Mesenchymal stem cell (in vitro differentiated cells and primary cell): ENCODE measurements around the gene NDST3.
A peak's percentile ranks its signal among the peaks of the same experiment; 100 is the strongest.

Experiments used
- DNase-seq: peaks from one replicate; pipeline ENCODE4 v3.0.0-alpha.2; 2013
- H2AFZ ChIP-seq: one replicate; pipeline ENCODE4 v1.6.1; 2013; ENCODE audit warnings: low read depth, mild to moderate bottlenecking, control low read depth, inconsistent platforms, low read length, moderate library complexity
- H2AK5ac ChIP-seq: 2 replicates; pipeline ENCODE4 v1.6.1; 2013; ENCODE audit warnings: low read length, moderate library complexity, mild to moderate bottlenecking, inconsistent platforms; ENCODE audit not compliant: severe bottlenecking
- H2BK120ac ChIP-seq: one replicate; pipeline ENCODE4 v1.6.1; 2013; ENCODE audit warnings: low read depth, mild to moderate bottlenecking, inconsistent platforms, low read length, moderate library complexity
- H2BK12ac ChIP-seq, 2 experiments: one replicate each; pipeline ENCODE4 v1.6.1; 2013; ENCODE audit warnings: inconsistent platforms in 2 of 2, low read length in 2 of 2, mild to moderate bottlenecking in 2 of 2, moderate library complexity in 2 of 2, control low read depth in 1 of 2
- H2BK15ac ChIP-seq: one replicate; pipeline ENCODE4 v1.6.1; 2013; ENCODE audit warnings: mild to moderate bottlenecking, low read depth, inconsistent platforms; ENCODE audit not compliant: poor library complexity, severe bottlenecking
- H2BK5ac ChIP-seq: 2 replicates; pipeline ENCODE4 v1.6.1; 2013; ENCODE audit warnings: low read depth, mild to moderate bottlenecking, low read length, control low read depth, inconsistent platforms; ENCODE audit not compliant: poor library complexity, severe bottlenecking
- H3K14ac ChIP-seq, 2 experiments: one replicate each; pipeline ENCODE4 v1.6.1; 2013; ENCODE audit warnings: inconsistent platforms in 2 of 2, low read length in 2 of 2, control low read depth in 1 of 2, mild to moderate bottlenecking in 1 of 2, moderate library complexity in 1 of 2
- H3K18ac ChIP-seq, 2 experiments: one replicate each; pipeline ENCODE4 v1.6.1; 2013; ENCODE audit warnings: inconsistent platforms in 2 of 2, low read length in 2 of 2, control low read depth in 1 of 2, low read depth in 1 of 2, mild to moderate bottlenecking in 1 of 2
- H3K23ac ChIP-seq, 2 experiments: one replicate each; pipeline ENCODE4 v1.6.1; 2013; ENCODE audit warnings: inconsistent platforms in 2 of 2, low read length in 2 of 2, mild to moderate bottlenecking in 2 of 2, moderate library complexity in 2 of 2, control low read depth in 1 of 2
- H3K27ac ChIP-seq: 2 replicates; pipeline ENCODE4 v1.5.1; 2013; ENCODE audit warnings: mild to moderate bottlenecking, moderate library complexity, low read length, control low read depth, inconsistent platforms; ENCODE audit not compliant: poor library complexity, severe bottlenecking
- H3K27me3 ChIP-seq, 2 experiments: 2 replicates each; pipeline versions ENCODE4 v1.6.1 to v1.7.0; 2013; ENCODE audit warnings: low read length in 2 of 2, mild to moderate bottlenecking in 2 of 2, moderate library complexity in 2 of 2, control low read depth in 1 of 2, inconsistent platforms in 1 of 2; ENCODE audit not compliant: control insufficient read depth in 1 of 2, insufficient read depth in 1 of 2
- H3K36me3 ChIP-seq, 2 experiments: 2 replicates each; pipeline versions ENCODE4 v1.6.1 to v1.7.0; 2013; ENCODE audit warnings: low read length in 2 of 2, control low read depth in 1 of 2, inconsistent platforms in 1 of 2, low read depth in 1 of 2, mild to moderate bottlenecking in 1 of 2; ENCODE audit not compliant: insufficient read depth in 2 of 2, control insufficient read depth in 1 of 2
- H3K4ac ChIP-seq, 2 experiments: one replicate each; pipeline ENCODE4 v1.6.1; 2013; ENCODE audit warnings: inconsistent platforms in 2 of 2, low read length in 2 of 2, mild to moderate bottlenecking in 2 of 2, moderate library complexity in 2 of 2, control low read depth in 1 of 2, low read depth in 1 of 2
- H3K4me1 ChIP-seq: 2 replicates; pipeline ENCODE4 v1.6.1; 2013; ENCODE audit warnings: low read depth, low read length, control low read depth; ENCODE audit not compliant: control insufficient read depth, insufficient read depth
- H3K4me2 ChIP-seq: 2 replicates; pipeline ENCODE4 v1.6.1; 2013; ENCODE audit warnings: low read length, mild to moderate bottlenecking, inconsistent platforms; ENCODE audit not compliant: poor library complexity, severe bottlenecking
- H3K4me3 ChIP-seq, 2 experiments: 2 replicates each; pipeline versions ENCODE4 v1.5.1 to v1.7.0; 2013; ENCODE audit warnings: low read length in 2 of 2, mild to moderate bottlenecking in 2 of 2, control low read depth in 1 of 2, low read depth in 1 of 2; ENCODE audit not compliant: insufficient read depth in 1 of 2
- H3K79me1 ChIP-seq: replicated peaks from 2 replicates; pipeline ENCODE4 v1.6.1; 2013; ENCODE audit warnings: mild to moderate bottlenecking, control low read depth, low read length, inconsistent platforms; ENCODE audit not compliant: poor library complexity, severe bottlenecking
- H3K9ac ChIP-seq: 2 replicates; pipeline ENCODE4 v1.7.0; 2013; ENCODE audit warnings: mild to moderate bottlenecking, low read length, moderate library complexity
- H3K9me3 ChIP-seq: 2 replicates; pipeline ENCODE4 v1.7.0; 2013; ENCODE audit warnings: mild to moderate bottlenecking, low read length; ENCODE audit not compliant: control insufficient read depth
- H4K8ac ChIP-seq: one replicate; pipeline ENCODE4 v1.6.1; 2013; ENCODE audit warnings: inconsistent platforms, mild to moderate bottlenecking, low read length, moderate library complexity
- H4K91ac ChIP-seq: one replicate; pipeline ENCODE4 v1.6.1; 2013; ENCODE audit warnings: mild to moderate bottlenecking, low read length, inconsistent platforms
- WGBS: methylation state at CpG from one replicate; pipeline ENCODE4 v1.1.7; 2013; ENCODE audit warnings: mixed read lengths; 5-methylcytosine and 5-hydroxymethylcytosine counted together

The NDST3 gene

GRCh38 chr4:118268780-118269179 lies 234.5 kb downstream of the NDST3 start:
- Histone ChIP-seq H2BK120ac (no peak overlapping the region), H2BK5ac (no peak overlapping the region), H3K27ac (no peak overlapping the region), H3K4me2 (no peak overlapping the region), H2BK12ac (no peak overlapping the region), H3K79me1 (no peaks in the 10 kb centered on the region), H3K36me3 (peaks cover 0 to 3% of the 10 kb centered on the region in 2 experiments), H3K4me3 (no peak overlapping the region), H3K23ac (no peak overlapping the region), H3K18ac (no peak overlapping the region), H3K9ac (no peak overlapping the region), H2AFZ (no peak overlapping the region), H3K4ac (no peak overlapping the region), H3K14ac (no peak overlapping the region), H3K4me1 (no peaks in the 10 kb centered on the region), H4K91ac (no peak overlapping the region), H3K27me3 (peaks cover 0 to 22% of the 10 kb centered on the region in 2 experiments), H3K9me3 (no peaks in the 10 kb centered on the region), H2AK5ac (no peak overlapping the region), H4K8ac (no peak overlapping the region), H2BK15ac (no peak overlapping the region)
- 89% methylated on average over 3 of the region's 3 CpGs for WGBS
- no peak for DNase-seq

DNA sequence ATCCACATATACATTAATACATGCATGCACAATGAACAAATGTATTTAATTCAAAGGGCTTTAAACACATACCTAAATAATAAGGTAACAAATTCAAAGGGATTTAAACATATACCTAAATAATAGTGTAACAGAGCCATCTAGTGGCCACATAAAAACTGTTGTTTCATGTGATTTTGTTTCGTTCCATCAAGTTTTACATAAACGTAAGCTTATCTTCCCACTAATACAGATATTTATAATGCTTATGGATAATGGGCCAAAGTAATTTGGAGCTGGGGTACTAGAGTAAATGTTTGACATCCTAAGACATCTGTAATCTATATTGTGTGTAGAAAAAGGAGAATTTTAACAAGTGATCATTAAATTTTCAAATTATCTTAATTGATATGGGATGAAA lies 236.2 kb downstream of the NDST3 start:
- no peak overlapping the region for H3K9ac ChIP-seq
- no peaks in the 10 kb centered on the region for H3K4me1 ChIP-seq
- H3K4me3 ChIP-seq, result no peak overlapping the region
- H2BK15ac ChIP-seq, result no peak overlapping the region
- H3K18ac ChIP-seq, result no peak overlapping the region
- no peak overlapping the region for H2BK120ac ChIP-seq
- no peak overlapping the region for H2BK5ac ChIP-seq
- H2BK12ac ChIP-seq, result no peak overlapping the region
- H3K36me3 ChIP-seq, result peaks cover 0 to 3% of the 10 kb centered on the region in 2 experiments
- H2AFZ ChIP-seq, result no peak overlapping the region
- H3K79me1 ChIP-seq, result no peaks in the 10 kb centered on the region
- no peak overlapping the region for H3K4me2 ChIP-seq
- no peak overlapping the region for H4K91ac ChIP-seq
- H3K14ac ChIP-seq, result no peak overlapping the region
- H2AK5ac ChIP-seq, result no peak overlapping the region
- H3K9me3 ChIP-seq, result no peaks in the 10 kb centered on the region
- H4K8ac ChIP-seq, result no peak overlapping the region
- no peak overlapping the region for H3K23ac ChIP-seq
- WGBS, result no CpG with 5 or more reads among the region's 2 CpGs
- DNase-seq, result peak; percentile 65
- peaks cover 0 to 24% of the 10 kb centered on the region in 2 experiments for H3K27me3 ChIP-seq
- H3K4ac ChIP-seq, result no peak overlapping the region
- no peak overlapping the region for H3K27ac ChIP-seq

DNA sequence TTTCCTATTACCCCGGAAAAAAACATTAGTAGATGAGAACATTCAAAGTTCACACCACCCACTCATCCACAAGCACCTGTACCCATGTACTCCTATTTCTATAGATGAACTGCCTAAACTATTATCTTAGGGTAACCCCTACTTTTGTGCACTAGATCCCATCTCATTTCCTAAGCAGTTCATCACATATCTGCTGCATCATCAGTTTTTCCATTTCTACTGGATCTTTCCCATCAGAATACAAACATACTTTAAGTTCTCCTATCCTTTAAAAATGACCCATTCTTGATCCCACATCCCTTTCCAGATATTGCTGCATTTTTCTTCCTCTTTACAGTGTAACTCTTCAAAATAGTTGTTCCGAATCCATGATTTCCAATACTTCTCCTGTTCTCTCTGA lies 237.5 kb downstream of the NDST3 start:
- H2BK120ac ChIP-seq, result no peak overlapping the region
- WGBS, result 96% methylated on average over 2 of the region's 2 CpGs
- no peak overlapping the region for H2BK15ac ChIP-seq
- no peak overlapping the region for H4K91ac ChIP-seq
- H2BK5ac ChIP-seq, result no peak overlapping the region
- H3K4me2 ChIP-seq, result no peak overlapping the region
- H3K27me3 ChIP-seq, result peaks cover 0 to 24% of the 10 kb centered on the region in 2 experiments
- no peak overlapping the region for H3K4me3 ChIP-seq
- no peak overlapping the region for H3K23ac ChIP-seq
- no peak overlapping the region for H2BK12ac ChIP-seq
- no peak overlapping the region for H3K14ac ChIP-seq
- no peak overlapping the region for H3K27ac ChIP-seq
- no peaks in the 10 kb centered on the region for H3K36me3 ChIP-seq
- no peak for DNase-seq
- no peak overlapping the region for H3K18ac ChIP-seq
- H2AFZ ChIP-seq, result no peak overlapping the region
- H4K8ac ChIP-seq, result no peak overlapping the region
- no peak overlapping the region for H2AK5ac ChIP-seq
- no peaks in the 10 kb centered on the region for H3K9me3 ChIP-seq
- H3K4ac ChIP-seq, result no peak overlapping the region
- H3K4me1 ChIP-seq, result no peaks in the 10 kb centered on the region
- no peaks in the 10 kb centered on the region for H3K79me1 ChIP-seq
- H3K9ac ChIP-seq, result no peak overlapping the region

GRCh38 chr4:118273642-118274041 lies 239.4 kb downstream of the NDST3 start:
- Histone ChIP-seq H4K8ac (no peak overlapping the region), H3K36me3 (no peaks in the 10 kb centered on the region), H2AFZ (no peak overlapping the region), H3K9ac (no peak overlapping the region), H3K79me1 (no peaks in the 10 kb centered on the region), H3K18ac (no peak overlapping the region), H3K4me1 (peaks cover 1% of the 10 kb centered on the region), H4K91ac (no peak overlapping the region), H2AK5ac (no peak overlapping the region), H2BK120ac (no peak overlapping the region), H3K9me3 (no peaks in the 10 kb centered on the region), H3K14ac (peak overlapping the region in 1 of 2 experiments; percentile 41), H3K4me3 (no peak overlapping the region), H3K27ac (no peak overlapping the region), H2BK12ac (no peak overlapping the region), H3K27me3 (peaks cover 0 to 24% of the 10 kb centered on the region in 2 experiments), H3K4me2 (no peak overlapping the region), H3K23ac (no peak overlapping the region), H2BK15ac (no peak overlapping the region), H3K4ac (peak overlapping the region in 1 of 2 experiments; percentile 46), H2BK5ac (no peak overlapping the region)
- DNase-seq, result no peak
- WGBS, result 88% methylated on average over 1 of the region's 1 CpG
